ENCODE data around the gene CKS1B. TPM values are rescaled to one million over a fixed set of nuclear protein-coding genes. Genes with fewer than 3 reads are reported as not detected.

CKS1B gene
- total and polyA plus RNA-seq, 9 of the 15 experiments (the other 6 are each of a cell fraction or from before 2014, with no cell fraction given) = 215 to 1,103 (median 460) TPM

GRCh38 chr1:154964359-154964758 is 10.1 kb upstream of the CKS1B start (continued):
- TF ChIP-seq, protein P1, sequence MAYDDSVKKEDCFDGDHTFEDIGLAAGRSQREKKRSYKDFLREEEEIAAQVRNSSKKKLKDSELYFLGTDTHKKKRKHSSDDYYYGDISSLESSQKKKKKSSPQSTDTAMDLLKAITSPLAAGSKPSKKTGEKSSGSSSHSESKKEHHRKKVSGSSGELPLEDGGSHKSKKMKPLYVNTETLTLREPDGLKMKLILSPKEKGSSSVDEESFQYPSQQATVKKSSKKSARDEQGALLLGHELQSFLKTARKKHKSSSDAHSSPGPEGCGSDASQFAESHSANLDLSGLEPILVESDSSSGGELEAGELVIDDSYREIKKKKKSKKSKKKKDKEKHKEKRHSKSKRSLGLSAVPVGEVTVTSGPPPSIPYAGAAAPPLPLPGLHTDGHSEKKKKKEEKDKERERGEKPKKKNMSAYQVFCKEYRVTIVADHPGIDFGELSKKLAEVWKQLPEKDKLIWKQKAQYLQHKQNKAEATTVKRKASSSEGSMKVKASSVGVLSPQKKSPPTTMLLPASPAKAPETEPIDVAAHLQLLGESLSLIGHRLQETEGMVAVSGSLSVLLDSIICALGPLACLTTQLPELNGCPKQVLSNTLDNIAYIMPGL (CRISPR knock-in tag; IDR thresholded peaks at IDR 0.05) = no peak
- TF ChIP-seq, protein P2, sequence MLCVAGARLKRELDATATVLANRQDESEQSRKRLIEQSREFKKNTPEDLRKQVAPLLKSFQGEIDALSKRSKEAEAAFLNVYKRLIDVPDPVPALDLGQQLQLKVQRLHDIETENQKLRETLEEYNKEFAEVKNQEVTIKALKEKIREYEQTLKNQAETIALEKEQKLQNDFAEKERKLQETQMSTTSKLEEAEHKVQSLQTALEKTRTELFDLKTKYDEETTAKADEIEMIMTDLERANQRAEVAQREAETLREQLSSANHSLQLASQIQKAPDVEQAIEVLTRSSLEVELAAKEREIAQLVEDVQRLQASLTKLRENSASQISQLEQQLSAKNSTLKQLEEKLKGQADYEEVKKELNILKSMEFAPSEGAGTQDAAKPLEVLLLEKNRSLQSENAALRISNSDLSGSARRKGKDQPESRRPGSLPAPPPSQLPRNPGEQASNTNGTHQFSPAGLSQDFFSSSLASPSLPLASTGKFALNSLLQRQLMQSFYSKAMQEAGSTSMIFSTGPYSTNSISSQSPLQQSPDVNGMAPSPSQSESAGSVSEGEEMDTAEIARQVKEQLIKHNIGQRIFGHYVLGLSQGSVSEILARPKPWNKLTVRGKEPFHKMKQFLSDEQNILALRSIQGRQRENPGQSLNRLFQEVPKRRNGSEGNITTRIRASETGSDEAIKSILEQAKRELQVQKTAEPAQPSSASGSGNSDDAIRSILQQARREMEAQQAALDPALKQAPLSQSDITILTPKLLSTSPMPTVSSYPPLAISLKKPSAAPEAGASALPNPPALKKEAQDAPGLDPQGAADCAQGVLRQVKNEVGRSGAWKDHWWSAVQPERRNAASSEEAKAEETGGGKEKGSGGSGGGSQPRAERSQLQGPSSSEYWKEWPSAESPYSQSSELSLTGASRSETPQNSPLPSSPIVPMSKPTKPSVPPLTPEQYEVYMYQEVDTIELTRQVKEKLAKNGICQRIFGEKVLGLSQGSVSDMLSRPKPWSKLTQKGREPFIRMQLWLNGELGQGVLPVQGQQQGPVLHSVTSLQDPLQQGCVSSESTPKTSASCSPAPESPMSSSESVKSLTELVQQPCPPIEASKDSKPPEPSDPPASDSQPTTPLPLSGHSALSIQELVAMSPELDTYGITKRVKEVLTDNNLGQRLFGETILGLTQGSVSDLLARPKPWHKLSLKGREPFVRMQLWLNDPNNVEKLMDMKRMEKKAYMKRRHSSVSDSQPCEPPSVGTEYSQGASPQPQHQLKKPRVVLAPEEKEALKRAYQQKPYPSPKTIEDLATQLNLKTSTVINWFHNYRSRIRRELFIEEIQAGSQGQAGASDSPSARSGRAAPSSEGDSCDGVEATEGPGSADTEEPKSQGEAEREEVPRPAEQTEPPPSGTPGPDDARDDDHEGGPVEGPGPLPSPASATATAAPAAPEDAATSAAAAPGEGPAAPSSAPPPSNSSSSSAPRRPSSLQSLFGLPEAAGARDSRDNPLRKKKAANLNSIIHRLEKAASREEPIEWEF (CRISPR knock-in tag; IDR thresholded peaks at IDR 0.05) = no peak
- peak; percentile 23; the same call in 1 of the 2 replicates for TF ChIP-seq CBFA2T3 (IDR thresholded peaks at IDR 0.05)
- TF ChIP-seq, protein P3, sequence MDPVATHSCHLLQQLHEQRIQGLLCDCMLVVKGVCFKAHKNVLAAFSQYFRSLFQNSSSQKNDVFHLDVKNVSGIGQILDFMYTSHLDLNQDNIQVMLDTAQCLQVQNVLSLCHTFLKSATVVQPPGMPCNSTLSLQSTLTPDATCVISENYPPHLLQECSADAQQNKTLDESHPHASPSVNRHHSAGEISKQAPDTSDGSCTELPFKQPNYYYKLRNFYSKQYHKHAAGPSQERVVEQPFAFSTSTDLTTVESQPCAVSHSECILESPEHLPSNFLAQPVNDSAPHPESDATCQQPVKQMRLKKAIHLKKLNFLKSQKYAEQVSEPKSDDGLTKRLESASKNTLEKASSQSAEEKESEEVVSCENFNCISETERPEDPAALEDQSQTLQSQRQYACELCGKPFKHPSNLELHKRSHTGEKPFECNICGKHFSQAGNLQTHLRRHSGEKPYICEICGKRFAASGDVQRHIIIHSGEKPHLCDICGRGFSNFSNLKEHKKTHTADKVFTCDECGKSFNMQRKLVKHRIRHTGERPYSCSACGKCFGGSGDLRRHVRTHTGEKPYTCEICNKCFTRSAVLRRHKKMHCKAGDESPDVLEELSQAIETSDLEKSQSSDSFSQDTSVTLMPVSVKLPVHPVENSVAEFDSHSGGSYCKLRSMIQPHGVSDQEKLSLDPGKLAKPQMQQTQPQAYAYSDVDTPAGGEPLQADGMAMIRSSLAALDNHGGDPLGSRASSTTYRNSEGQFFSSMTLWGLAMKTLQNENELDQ (CRISPR knock-in tag; IDR thresholded peaks at IDR 0.05; ENCODE audit: borderline replicate concordance) = no peak
- TF ChIP-seq STAT5A (IDR thresholded peaks at IDR 0.05; ENCODE audit: borderline replicate concordance, low read length) = no peak
- no peak for TF ChIP-seq RUNX1 (IDR thresholded peaks at IDR 0.05; ENCODE audit: low read depth)
- no peak for TF ChIP-seq CTBP1 (IDR thresholded peaks at IDR 0.05; ENCODE audit: borderline replicate concordance)
- TF ChIP-seq MYC (IDR thresholded peaks at IDR 0.05; ENCODE audit: low read depth, low read length) = no peak
- no peak for TF ChIP-seq MYC (CRISPR knock-in tag; IDR thresholded peaks at IDR 0.05; ENCODE audit: borderline replicate concordance, low read depth)
- TF ChIP-seq, protein P4, sequence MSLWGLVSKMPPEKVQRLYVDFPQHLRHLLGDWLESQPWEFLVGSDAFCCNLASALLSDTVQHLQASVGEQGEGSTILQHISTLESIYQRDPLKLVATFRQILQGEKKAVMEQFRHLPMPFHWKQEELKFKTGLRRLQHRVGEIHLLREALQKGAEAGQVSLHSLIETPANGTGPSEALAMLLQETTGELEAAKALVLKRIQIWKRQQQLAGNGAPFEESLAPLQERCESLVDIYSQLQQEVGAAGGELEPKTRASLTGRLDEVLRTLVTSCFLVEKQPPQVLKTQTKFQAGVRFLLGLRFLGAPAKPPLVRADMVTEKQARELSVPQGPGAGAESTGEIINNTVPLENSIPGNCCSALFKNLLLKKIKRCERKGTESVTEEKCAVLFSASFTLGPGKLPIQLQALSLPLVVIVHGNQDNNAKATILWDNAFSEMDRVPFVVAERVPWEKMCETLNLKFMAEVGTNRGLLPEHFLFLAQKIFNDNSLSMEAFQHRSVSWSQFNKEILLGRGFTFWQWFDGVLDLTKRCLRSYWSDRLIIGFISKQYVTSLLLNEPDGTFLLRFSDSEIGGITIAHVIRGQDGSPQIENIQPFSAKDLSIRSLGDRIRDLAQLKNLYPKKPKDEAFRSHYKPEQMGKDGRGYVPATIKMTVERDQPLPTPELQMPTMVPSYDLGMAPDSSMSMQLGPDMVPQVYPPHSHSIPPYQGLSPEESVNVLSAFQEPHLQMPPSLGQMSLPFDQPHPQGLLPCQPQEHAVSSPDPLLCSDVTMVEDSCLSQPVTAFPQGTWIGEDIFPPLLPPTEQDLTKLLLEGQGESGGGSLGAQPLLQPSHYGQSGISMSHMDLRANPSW (CRISPR knock-in tag; IDR thresholded peaks at IDR 0.05) = no peak
- TF ChIP-seq MAFK (IDR thresholded peaks at IDR 0.05; ENCODE audit: low read length) = no peak
- no peak for TF ChIP-seq ADNP (tag; IDR thresholded peaks at IDR 0.05)
- no peak for TF ChIP-seq ARHGAP35 (IDR thresholded peaks at IDR 0.05; ENCODE audit: partially characterized antibody)
